ENCODE measurements around the gene MT2A. TPM values are rescaled to one million over a fixed set of nuclear protein-coding genes. Genes with fewer than 3 reads are reported as not detected.

The MT2A gene
- total and polyA plus RNA-seq, 2 of the 13 experiments (the other 11 are each of a cell fraction or from before 2014, with no cell fraction given) = 135 to 371 TPM

DNA sequence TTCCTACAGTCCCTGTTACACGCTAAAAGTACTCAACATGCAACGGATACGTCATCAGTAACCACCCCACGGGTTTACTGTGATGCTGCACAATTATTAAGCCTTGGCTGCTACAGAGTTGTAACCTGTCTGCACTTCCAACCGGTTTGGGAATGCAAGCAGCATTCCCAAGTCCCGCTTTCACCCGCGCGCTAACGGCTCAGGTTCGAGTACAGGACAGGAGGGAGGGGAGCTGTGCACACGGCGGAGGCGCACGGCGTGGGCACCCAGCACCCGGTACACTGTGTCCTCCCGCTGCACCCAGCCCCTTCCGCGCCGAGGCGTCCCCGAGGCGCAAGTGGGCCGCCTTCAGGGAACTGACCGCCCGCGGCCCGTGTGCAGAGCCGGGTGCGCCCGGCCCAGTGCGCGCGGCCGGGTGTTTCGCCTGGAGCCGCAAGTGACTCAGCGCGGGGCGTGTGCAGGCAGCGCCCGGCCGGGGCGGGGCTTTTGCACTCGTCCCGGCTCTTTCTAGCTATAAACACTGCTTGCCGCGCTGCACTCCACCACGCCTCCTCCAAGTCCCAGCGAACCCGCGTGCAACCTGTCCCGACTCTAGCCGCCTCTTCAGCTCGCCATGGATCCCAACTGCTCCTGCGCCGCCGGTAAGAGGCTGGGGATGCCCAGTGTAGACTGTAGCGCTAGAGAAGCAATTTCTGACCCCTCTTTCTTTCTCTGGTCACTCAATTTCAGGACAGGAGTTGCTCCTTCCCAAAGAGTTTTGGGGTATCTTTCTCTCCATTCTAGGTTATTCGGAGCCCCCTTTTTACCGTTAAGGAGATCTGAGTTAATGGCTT, at the start of gene MT2A (continued):
- TF ChIP-seq, protein P1, sequence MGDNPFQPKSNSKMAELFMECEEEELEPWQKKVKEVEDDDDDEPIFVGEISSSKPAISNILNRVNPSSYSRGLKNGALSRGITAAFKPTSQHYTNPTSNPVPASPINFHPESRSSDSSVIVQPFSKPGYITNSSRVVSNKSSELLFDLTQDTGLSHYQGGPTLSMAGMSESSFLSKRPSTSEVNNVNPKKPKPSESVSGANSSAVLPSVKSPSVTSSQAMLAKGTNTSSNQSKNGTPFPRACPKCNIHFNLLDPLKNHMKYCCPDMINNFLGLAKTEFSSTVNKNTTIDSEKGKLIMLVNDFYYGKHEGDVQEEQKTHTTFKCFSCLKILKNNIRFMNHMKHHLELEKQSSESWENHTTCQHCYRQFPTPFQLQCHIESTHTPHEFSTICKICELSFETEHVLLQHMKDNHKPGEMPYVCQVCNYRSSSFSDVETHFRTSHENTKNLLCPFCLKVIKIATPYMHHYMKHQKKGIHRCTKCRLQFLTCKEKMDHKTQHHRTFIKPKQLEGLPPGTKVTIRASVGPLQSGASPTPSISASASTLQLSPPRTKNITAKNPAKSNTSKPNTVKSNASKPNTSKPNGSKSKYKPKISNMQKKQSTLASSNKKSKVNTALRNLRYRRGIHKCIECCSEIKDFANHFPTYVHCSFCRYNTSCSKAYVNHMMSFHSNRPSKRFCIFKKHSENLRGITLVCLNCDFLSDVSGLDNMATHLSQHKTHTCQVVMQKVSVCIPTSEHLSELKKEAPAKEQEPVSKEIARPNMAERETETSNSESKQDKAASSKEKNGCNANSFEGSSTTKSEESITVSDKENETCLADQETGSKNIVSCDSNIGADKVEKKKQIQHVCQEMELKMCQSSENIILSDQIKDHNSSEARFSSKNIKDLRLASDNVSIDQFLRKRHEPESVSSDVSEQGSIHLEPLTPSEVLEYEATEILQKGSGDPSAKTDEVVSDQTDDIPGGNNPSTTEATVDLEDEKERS (CRISPR knock-in tag; IDR thresholded peaks at IDR 0.05) = 0 out of 2 replicates have a peak, but pooled peaks have one; percentile 16
- TF ChIP-seq MIER3 (CRISPR knock-in tag; IDR thresholded peaks at IDR 0.05; ENCODE audit: borderline replicate concordance) = peak; percentile 17; the same call in 1 of the 2 replicates
- no peak for TF ChIP-seq ZSCAN30 (CRISPR knock-in tag; IDR thresholded peaks at IDR 0.05)
- TF ChIP-seq, protein P2, sequence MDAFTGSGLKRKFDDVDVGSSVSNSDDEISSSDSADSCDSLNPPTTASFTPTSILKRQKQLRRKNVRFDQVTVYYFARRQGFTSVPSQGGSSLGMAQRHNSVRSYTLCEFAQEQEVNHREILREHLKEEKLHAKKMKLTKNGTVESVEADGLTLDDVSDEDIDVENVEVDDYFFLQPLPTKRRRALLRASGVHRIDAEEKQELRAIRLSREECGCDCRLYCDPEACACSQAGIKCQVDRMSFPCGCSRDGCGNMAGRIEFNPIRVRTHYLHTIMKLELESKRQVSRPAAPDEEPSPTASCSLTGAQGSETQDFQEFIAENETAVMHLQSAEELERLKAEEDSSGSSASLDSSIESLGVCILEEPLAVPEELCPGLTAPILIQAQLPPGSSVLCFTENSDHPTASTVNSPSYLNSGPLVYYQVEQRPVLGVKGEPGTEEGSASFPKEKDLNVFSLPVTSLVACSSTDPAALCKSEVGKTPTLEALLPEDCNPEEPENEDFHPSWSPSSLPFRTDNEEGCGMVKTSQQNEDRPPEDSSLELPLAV (CRISPR knock-in tag; conservative IDR thresholded peaks at IDR 0.05; ENCODE audit: low read depth) = no peak; the same call in 1 of the 2 replicates
- TF ChIP-seq RELA (CRISPR knock-in tag; IDR thresholded peaks at IDR 0.05) = 0 out of 2 replicates have a peak, but pooled peaks have one; percentile 54
- no peak for TF ChIP-seq TCF12 (IDR thresholded peaks at IDR 0.05)
- peak; percentile 90; the same call in 1 of the 2 replicates for TF ChIP-seq TCF12 (CRISPR knock-in tag; IDR thresholded peaks at IDR 0.05)
- TF ChIP-seq MAFK (conservative IDR thresholded peaks at IDR 0.05 in 1 of 2, IDR thresholded peaks at IDR 0.05 in 1 of 2; ENCODE audit: low read length in 2 of 2) = no peak
- TF ChIP-seq ZNF124 (CRISPR knock-in tag; IDR thresholded peaks at IDR 0.05) = no peak; the same call in none of the 2 replicates
- no peak; the same call in none of the 2 replicates for TF ChIP-seq ERF (CRISPR knock-in tag; IDR thresholded peaks at IDR 0.05)
- TF ChIP-seq ZNF234 (CRISPR knock-in tag; conservative IDR thresholded peaks at IDR 0.05) = no peak
- TF ChIP-seq, protein P3, sequence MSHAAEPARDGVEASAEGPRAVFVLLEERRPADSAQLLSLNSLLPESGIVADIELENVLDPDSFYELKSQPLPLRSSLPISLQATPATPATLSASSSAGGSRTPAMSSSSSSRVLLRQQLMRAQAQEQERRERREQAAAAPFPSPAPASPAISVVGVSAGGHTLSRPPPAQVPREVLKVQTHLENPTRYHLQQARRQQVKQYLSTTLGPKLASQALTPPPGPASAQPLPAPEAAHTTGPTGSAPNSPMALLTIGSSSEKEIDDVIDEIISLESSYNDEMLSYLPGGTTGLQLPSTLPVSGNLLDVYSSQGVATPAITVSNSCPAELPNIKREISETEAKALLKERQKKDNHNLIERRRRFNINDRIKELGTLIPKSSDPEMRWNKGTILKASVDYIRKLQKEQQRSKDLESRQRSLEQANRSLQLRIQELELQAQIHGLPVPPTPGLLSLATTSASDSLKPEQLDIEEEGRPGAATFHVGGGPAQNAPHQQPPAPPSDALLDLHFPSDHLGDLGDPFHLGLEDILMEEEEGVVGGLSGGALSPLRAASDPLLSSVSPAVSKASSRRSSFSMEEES (CRISPR knock-in tag; IDR thresholded peaks at IDR 0.05) = no peak
- TF ChIP-seq GTF3A (CRISPR knock-in tag; conservative IDR thresholded peaks at IDR 0.05) = no peak
- TF ChIP-seq NFIB (CRISPR knock-in tag; IDR thresholded peaks at IDR 0.05; ENCODE audit: borderline replicate concordance) = no peak
- TF ChIP-seq ZNF230 (CRISPR knock-in tag; IDR thresholded peaks at IDR 0.05) = peak; percentile 72; the same call in 1 of the 2 replicates
- TF ChIP-seq, protein P4, sequence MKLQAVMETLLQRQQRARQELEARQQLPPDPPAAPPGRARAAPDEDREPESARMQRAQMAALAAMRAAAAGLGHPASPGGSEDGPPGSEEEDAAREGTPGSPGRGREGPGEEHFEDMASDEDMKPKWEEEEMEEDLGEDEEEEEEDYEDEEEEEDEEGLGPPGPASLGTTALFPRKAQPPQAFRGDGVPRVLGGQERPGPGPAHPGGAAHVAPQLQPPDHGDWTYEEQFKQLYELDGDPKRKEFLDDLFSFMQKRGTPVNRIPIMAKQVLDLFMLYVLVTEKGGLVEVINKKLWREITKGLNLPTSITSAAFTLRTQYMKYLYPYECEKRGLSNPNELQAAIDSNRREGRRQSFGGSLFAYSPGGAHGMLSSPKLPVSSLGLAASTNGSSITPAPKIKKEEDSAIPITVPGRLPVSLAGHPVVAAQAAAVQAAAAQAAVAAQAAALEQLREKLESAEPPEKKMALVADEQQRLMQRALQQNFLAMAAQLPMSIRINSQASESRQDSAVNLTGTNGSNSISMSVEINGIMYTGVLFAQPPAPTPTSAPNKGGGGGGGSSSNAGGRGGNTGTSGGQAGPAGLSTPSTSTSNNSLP (IDR thresholded peaks at IDR 0.05; ENCODE audit: low read depth, low read length) = no peak; the same call in 1 of the 2 replicates
- no peak for TF ChIP-seq REXO4 (CRISPR knock-in tag; IDR thresholded peaks at IDR 0.05; ENCODE audit: borderline replicate concordance)
- TF ChIP-seq, protein P5, sequence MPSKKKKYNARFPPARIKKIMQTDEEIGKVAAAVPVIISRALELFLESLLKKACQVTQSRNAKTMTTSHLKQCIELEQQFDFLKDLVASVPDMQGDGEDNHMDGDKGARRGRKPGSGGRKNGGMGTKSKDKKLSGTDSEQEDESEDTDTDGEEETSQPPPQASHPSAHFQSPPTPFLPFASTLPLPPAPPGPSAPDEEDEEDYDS (CRISPR knock-in tag; IDR thresholded peaks at IDR 0.05) = peak; percentile 96
- TF ChIP-seq RFX5 (IDR thresholded peaks at IDR 0.05; ENCODE audit: low read depth, low read length) = peak; percentile 91
